Chondrocyte (in vitro differentiated cells): ENCODE results near the gene SPON1. TPM values are rescaled to one million over a fixed set of nuclear protein-coding genes. Genes with fewer than 3 reads are reported as not detected.

Source experiments
- DNase-seq: peaks from one replicate; pipeline ENCODE4 v3.0.0; 2021; ENCODE audit warnings: mixed read lengths, low spot score
- H3K27ac Mint-ChIP-seq: one replicate; pipeline ENCODE4 v1.8.0; 2021; ENCODE audit warnings: mild to moderate bottlenecking, moderate library complexity, mixed read lengths; ENCODE audit not compliant: unreplicated experiment
- H3K27me3 Mint-ChIP-seq: 2 replicates; pipeline ENCODE4 v1.8.0; 2021; ENCODE audit warnings: low read depth, mixed read lengths
- H3K36me3 Mint-ChIP-seq: 2 replicates; pipeline ENCODE4 v1.8.0; 2021; ENCODE audit warnings: low read depth, mixed read lengths
- H3K4me1 Mint-ChIP-seq: 2 replicates; pipeline ENCODE4 v1.8.0; 2021; ENCODE audit warnings: low read depth, mild to moderate bottlenecking, mixed read lengths
- H3K4me3 Mint-ChIP-seq: one replicate; pipeline ENCODE4 v1.8.0; 2021; ENCODE audit warnings: mild to moderate bottlenecking, moderate library complexity, mixed read lengths; ENCODE audit not compliant: unreplicated experiment
- H3K9me3 Mint-ChIP-seq: 2 replicates; pipeline ENCODE4 v1.8.0; 2021; ENCODE audit warnings: low read depth, mixed read lengths
- total RNA-seq: library from RNA; stranded (reverse); gene quantifications from 3 replicates; pipeline ENCODE4 v1.2.1, GENCODE V29; 2021
- TF ChIP-seq, protein P1 (sequence below): fragments of 200-600 bp; sonication (generic); IDR thresholded peaks from 2 replicates; pipeline ENCODE4 v1.5.0; 2021; ENCODE audit warnings: antibody characterized with exemption, mild to moderate bottlenecking, moderate library complexity

Gene SPON1
- total RNA-seq, 1 donor from 2014 or later = 0.10 TPM

DNA sequence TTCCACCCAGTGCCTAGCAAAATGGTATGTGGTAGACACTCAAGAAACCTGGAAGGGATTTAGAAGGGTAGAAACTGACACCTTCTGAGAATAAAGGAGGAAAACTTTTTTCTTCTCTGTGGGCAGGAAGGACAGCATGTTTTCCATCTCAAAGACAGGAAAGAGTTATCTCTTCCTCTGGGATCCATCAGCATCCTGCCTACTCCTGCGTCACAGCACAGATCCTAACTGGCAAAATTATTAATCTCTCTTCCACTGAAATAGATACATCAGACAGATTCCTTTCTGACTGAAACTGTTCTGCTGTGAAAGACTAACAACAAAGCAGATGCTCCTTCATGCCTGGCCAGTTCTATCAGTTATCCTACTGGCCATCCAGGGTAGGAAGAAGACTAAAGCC is 147.2 kb downstream of the SPON1 start:
- H3K27ac Mint-ChIP-seq = no peak overlapping the region
- no peaks in the 10 kb centered on the region for H3K9me3 Mint-ChIP-seq
- DNase-seq = no peak

DNA sequence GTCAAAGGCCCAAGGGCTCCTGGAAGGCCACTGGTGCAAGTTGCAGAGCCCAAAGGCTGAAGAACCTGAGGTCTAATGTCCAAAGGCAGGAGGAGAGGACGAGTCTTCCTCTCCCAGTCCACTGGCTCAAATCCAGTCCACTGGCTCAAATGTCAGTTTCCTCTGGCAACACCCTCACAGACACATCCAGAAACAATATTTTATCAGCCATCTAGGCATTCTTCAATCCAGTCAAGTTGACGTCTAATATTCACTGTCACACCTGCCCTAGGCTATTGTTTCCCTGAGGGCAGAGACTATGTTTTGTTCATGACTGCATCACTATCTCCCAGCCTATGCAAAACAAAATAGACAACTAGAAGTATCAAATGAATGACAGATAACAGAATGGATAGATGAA is 148.1 kb downstream of the SPON1 start:
- H3K27ac Mint-ChIP-seq = no peak overlapping the region
- no peaks in the 10 kb centered on the region for H3K36me3 Mint-ChIP-seq
- DNase-seq = no peak
- no peak overlapping the region for H3K4me3 Mint-ChIP-seq
- peaks cover 24% of the 10 kb centered on the region for H3K27me3 Mint-ChIP-seq
- TF ChIP-seq, protein P1, sequence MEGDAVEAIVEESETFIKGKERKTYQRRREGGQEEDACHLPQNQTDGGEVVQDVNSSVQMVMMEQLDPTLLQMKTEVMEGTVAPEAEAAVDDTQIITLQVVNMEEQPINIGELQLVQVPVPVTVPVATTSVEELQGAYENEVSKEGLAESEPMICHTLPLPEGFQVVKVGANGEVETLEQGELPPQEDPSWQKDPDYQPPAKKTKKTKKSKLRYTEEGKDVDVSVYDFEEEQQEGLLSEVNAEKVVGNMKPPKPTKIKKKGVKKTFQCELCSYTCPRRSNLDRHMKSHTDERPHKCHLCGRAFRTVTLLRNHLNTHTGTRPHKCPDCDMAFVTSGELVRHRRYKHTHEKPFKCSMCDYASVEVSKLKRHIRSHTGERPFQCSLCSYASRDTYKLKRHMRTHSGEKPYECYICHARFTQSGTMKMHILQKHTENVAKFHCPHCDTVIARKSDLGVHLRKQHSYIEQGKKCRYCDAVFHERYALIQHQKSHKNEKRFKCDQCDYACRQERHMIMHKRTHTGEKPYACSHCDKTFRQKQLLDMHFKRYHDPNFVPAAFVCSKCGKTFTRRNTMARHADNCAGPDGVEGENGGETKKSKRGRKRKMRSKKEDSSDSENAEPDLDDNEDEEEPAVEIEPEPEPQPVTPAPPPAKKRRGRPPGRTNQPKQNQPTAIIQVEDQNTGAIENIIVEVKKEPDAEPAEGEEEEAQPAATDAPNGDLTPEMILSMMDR = no peak
- H3K9me3 Mint-ChIP-seq = no peaks in the 10 kb centered on the region
- no peaks in the 10 kb centered on the region for H3K4me1 Mint-ChIP-seq

More for the DNA sequence above, 147.2 kb downstream of the SPON1 start:
- peaks cover 25% of the 10 kb centered on the region for H3K27me3 Mint-ChIP-seq
- H3K36me3 Mint-ChIP-seq = no peaks in the 10 kb centered on the region
- H3K4me3 Mint-ChIP-seq = no peak overlapping the region
- H3K4me1 Mint-ChIP-seq = no peaks in the 10 kb centered on the region
- TF ChIP-seq, protein P1 = no peak

DNA sequence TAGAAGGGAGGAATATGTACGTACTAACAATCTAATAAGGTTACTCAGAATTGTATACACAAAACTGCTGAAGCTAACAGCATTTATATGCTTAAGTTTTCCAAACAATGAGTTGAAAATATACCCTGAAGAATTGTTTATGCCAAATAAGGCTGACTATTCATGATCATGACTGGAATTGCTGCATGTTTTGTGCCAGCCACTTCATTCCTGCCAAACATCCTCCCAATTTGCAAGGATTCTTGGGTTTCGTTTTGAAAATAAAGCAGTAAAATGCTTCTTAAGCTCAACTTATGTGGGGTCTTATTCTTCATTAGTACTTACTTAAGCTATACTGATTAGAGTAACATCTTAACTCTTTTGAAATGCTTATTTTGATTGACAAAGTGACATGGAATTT is 149.0 kb downstream of the SPON1 start:
- no peak for DNase-seq
- TF ChIP-seq, protein P1 = no peak
- H3K4me3 Mint-ChIP-seq = no peak overlapping the region
- H3K9me3 Mint-ChIP-seq = no peaks in the 10 kb centered on the region
- H3K4me1 Mint-ChIP-seq = no peaks in the 10 kb centered on the region
- H3K27me3 Mint-ChIP-seq = peaks cover 24% of the 10 kb centered on the region
- no peak overlapping the region for H3K27ac Mint-ChIP-seq
- H3K36me3 Mint-ChIP-seq = no peaks in the 10 kb centered on the region

DNA sequence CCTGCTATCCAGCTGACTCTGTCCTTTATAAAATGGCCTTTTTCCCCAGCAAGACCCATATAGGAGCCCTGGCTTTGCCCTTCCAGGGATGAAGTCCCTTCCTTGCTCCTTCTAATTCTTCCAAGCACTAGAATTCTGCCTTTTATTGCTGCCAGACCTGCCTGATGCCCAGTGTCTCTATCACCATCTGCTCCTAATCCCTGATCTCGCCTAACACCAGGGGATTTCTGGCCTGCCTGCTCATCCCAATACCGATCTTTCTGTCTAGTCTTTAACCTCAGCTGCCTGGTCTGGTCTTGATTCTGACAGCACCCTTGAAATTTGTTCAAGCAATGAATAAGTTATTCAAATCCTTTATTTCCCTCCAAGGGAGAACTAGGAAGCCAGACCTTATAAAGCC is 150.2 kb downstream of the SPON1 start:
- no peak overlapping the region for H3K27ac Mint-ChIP-seq
- H3K9me3 Mint-ChIP-seq = no peaks in the 10 kb centered on the region
- peaks cover 19% of the 10 kb centered on the region for H3K27me3 Mint-ChIP-seq
- no peaks in the 10 kb centered on the region for H3K36me3 Mint-ChIP-seq
- H3K4me1 Mint-ChIP-seq = no peaks in the 10 kb centered on the region
- TF ChIP-seq, protein P1 = no peak
- no peak for DNase-seq
- no peak overlapping the region for H3K4me3 Mint-ChIP-seq

DNA sequence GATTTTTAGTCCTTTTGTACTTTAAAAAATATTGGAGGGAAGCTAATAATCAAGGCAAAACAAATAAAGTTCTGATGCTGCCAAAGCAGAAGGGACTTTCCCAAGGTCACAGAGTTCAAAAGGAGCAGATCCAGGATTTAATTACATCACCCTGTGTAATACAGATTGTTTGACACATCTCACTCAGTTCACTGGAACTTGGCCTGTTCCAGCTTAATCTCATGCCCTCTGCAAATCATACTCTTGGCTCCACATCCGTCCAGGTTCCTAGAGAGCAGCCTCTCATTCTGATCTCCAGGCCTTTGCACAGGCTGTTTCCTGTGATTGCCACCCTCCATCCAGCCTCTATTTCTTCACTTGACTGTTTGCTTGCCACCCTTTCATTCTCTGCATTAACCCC is 151.7 kb downstream of the SPON1 start:
- Mint-ChIP-seq H3K36me3 (no peaks in the 10 kb centered on the region), H3K27me3 (peaks cover 16% of the 10 kb centered on the region), H3K4me1 (no peaks in the 10 kb centered on the region), H3K4me3 (no peak overlapping the region), H3K9me3 (no peaks in the 10 kb centered on the region), H3K27ac (no peak overlapping the region)
- DNase-seq = no peak
- TF ChIP-seq, protein P1 = no peak
